ENCODE results near the gene KAT8.

Gene KAT8

DNA sequence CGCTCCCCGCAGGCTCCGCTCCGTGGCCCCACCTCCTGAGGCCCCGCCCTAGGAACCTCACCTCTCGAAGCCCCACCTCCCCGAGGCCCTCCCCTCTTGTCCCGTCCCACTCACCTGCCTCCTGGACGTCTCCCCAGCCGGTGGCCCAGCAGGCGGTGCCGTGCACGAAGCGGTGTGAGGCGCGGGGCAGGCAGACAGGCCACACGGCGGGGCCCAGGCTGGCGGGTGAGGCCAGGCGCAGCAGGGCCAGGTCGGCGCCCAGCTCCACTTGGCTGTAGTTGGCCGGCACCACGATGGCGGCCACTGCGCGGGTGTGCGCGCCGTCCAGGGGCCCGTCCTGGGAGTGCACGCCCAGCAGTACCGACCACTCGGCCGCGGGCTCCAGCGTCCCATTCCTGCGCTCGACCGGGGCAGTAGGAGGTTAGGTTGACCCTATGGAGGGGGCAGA, 30.8 kb downstream of the KAT8 start:
- TF ChIP-seq PPARA (CRISPR knock-in tag; IDR thresholded peaks at IDR 0.05; ENCODE audit: borderline replicate concordance) (no peak), CSDC2 (CRISPR knock-in tag; IDR thresholded peaks at IDR 0.05) (no peak), ARNTL (CRISPR knock-in tag; IDR thresholded peaks at IDR 0.05; ENCODE audit: borderline replicate concordance, low read depth) (no peak), ZNF565 (CRISPR knock-in tag; conservative IDR thresholded peaks at IDR 0.05; ENCODE audit: low read depth) (no peak), ZNF8 (CRISPR knock-in tag; IDR thresholded peaks at IDR 0.05) (no peak), OSR1 (CRISPR knock-in tag; IDR thresholded peaks at IDR 0.05) (no peak), RARB (CRISPR knock-in tag; IDR thresholded peaks at IDR 0.05) (no peak), ZNF70 (CRISPR knock-in tag; IDR thresholded peaks at IDR 0.05) (no peak), ZFP3 (CRISPR knock-in tag; IDR thresholded peaks at IDR 0.05) (no peak), ZC3H10 (CRISPR knock-in tag; IDR thresholded peaks at IDR 0.05) (no peak)
- TF ChIP-seq, protein P1, sequence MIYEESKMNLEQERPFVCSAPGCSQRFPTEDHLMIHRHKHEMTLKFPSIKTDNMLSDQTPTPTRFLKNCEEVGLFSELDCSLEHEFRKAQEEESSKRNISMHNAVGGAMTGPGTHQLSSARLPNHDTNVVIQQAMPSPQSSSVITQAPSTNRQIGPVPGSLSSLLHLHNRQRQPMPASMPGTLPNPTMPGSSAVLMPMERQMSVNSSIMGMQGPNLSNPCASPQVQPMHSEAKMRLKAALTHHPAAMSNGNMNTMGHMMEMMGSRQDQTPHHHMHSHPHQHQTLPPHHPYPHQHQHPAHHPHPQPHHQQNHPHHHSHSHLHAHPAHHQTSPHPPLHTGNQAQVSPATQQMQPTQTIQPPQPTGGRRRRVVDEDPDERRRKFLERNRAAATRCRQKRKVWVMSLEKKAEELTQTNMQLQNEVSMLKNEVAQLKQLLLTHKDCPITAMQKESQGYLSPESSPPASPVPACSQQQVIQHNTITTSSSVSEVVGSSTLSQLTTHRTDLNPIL (CRISPR knock-in tag; IDR thresholded peaks at IDR 0.05; ENCODE audit: low read depth), result no peak
- TF ChIP-seq, protein P2, sequence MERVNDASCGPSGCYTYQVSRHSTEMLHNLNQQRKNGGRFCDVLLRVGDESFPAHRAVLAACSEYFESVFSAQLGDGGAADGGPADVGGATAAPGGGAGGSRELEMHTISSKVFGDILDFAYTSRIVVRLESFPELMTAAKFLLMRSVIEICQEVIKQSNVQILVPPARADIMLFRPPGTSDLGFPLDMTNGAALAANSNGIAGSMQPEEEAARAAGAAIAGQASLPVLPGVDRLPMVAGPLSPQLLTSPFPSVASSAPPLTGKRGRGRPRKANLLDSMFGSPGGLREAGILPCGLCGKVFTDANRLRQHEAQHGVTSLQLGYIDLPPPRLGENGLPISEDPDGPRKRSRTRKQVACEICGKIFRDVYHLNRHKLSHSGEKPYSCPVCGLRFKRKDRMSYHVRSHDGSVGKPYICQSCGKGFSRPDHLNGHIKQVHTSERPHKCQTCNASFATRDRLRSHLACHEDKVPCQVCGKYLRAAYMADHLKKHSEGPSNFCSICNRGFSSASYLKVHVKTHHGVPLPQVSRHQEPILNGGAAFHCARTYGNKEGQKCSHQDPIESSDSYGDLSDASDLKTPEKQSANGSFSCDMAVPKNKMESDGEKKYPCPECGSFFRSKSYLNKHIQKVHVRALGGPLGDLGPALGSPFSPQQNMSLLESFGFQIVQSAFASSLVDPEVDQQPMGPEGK (CRISPR knock-in tag; IDR thresholded peaks at IDR 0.05; ENCODE audit: borderline replicate concordance), result no peak
- no peak for ATAC-seq

DNA sequence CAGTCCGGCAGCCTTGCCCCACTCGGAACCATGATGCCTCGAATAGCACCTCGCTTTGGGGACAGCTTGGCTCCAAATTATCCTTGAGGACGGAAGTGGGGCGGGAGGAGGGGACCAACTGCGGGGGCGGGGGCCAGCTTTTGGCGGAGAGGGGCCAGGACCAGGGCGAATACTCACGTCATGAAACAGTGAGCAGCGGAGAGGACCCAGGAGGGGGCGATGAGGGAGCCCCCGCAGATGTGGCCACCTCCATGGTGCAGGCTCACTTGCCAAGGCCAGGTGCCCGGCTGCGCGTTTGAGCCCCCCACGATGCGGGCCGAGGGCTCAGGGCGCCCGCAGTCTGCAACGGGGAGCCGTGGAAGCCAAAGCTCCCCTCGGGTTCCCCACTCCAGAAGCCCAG, 31.4 kb downstream of the KAT8 start:
- TF ChIP-seq PPARA (CRISPR knock-in tag; IDR thresholded peaks at IDR 0.05; ENCODE audit: borderline replicate concordance) (no peak), ZNF565 (CRISPR knock-in tag; conservative IDR thresholded peaks at IDR 0.05; ENCODE audit: low read depth) (no peak), BACH2 (CRISPR knock-in tag; IDR thresholded peaks at IDR 0.05; ENCODE audit: borderline replicate concordance) (no peak), CSDC2 (CRISPR knock-in tag; IDR thresholded peaks at IDR 0.05) (no peak), ZFP3 (CRISPR knock-in tag; IDR thresholded peaks at IDR 0.05) (no peak), ISL1 (CRISPR knock-in tag; IDR thresholded peaks at IDR 0.05) (no peak), SNAI2 (CRISPR knock-in tag; IDR thresholded peaks at IDR 0.05) (no peak), ZC3H10 (CRISPR knock-in tag; IDR thresholded peaks at IDR 0.05) (no peak)
- TF ChIP-seq, protein P2 (CRISPR knock-in tag; IDR thresholded peaks at IDR 0.05; ENCODE audit: borderline replicate concordance), result no peak
- TF ChIP-seq, protein P3, sequence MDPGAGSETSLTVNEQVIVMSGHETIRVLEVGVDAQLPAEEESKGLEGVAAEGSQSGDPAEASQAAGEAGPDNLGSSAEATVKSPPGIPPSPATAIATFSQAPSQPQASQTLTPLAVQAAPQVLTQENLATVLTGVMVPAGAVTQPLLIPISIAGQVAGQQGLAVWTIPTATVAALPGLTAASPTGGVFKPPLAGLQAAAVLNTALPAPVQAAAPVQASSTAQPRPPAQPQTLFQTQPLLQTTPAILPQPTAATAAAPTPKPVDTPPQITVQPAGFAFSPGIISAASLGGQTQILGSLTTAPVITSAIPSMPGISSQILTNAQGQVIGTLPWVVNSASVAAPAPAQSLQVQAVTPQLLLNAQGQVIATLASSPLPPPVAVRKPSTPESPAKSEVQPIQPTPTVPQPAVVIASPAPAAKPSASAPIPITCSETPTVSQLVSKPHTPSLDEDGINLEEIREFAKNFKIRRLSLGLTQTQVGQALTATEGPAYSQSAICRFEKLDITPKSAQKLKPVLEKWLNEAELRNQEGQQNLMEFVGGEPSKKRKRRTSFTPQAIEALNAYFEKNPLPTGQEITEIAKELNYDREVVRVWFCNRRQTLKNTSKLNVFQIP (CRISPR knock-in tag; IDR thresholded peaks at IDR 0.05; ENCODE audit: borderline replicate concordance, low read depth), result no peak
- no peak for ATAC-seq

DNA sequence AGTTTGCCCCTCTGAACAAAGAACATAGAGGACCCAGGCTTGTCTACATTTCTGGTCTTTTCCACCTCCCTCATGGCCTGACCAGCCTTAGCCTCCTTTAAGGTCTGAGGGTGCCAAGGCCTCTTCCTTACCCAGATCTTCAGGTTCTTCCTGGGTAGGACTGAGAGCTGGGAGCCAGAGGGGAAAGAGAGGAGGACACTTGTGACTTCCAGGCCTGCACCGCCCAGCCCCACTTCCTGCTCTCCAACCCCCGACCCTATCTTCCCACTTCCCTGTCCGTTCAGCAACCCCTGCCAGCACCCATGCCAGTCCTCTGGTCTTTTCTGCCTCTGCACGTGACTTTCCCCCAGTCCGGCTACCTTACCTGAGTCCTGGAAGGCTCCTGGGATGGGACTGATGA, 31.9 kb downstream of the KAT8 start:
- TF ChIP-seq, protein P4, sequence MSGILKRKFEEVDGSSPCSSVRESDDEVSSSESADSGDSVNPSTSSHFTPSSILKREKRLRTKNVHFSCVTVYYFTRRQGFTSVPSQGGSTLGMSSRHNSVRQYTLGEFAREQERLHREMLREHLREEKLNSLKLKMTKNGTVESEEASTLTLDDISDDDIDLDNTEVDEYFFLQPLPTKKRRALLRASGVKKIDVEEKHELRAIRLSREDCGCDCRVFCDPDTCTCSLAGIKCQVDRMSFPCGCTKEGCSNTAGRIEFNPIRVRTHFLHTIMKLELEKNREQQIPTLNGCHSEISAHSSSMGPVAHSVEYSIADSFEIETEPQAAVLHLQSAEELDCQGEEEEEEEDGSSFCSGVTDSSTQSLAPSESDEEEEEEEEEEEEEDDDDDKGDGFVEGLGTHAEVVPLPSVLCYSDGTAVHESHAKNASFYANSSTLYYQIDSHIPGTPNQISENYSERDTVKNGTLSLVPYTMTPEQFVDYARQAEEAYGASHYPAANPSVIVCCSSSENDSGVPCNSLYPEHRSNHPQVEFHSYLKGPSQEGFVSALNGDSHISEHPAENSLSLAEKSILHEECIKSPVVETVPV (CRISPR knock-in tag; IDR thresholded peaks at IDR 0.05), result no peak
- TF ChIP-seq, protein P1 (CRISPR knock-in tag; IDR thresholded peaks at IDR 0.05; ENCODE audit: low read depth), result no peak
- no peak for TF ChIP-seq TCF4 (CRISPR knock-in tag; IDR thresholded peaks at IDR 0.05; ENCODE audit: borderline replicate concordance)
- no peak for TF ChIP-seq ARNTL (CRISPR knock-in tag; IDR thresholded peaks at IDR 0.05; ENCODE audit: borderline replicate concordance, low read depth)
- TF ChIP-seq, protein P3 (CRISPR knock-in tag; IDR thresholded peaks at IDR 0.05; ENCODE audit: borderline replicate concordance, low read depth), result no peak
- no peak for TF ChIP-seq ZFP3 (CRISPR knock-in tag; IDR thresholded peaks at IDR 0.05)
- TF ChIP-seq RARB (CRISPR knock-in tag; IDR thresholded peaks at IDR 0.05), result no peak
- TF ChIP-seq TOX (CRISPR knock-in tag; IDR thresholded peaks at IDR 0.05; ENCODE audit: borderline replicate concordance), result no peak
- no peak for TF ChIP-seq CSDC2 (CRISPR knock-in tag; IDR thresholded peaks at IDR 0.05)

More for the DNA sequence above, 31.9 kb downstream of the KAT8 start:
- no peak for ATAC-seq
